OCI-LY1 (cell line): Measurements from ENCODE around the gene PDE9A.

Experiments used
- EZH2 ChIP-seq: fragments of 200-600 bp; sonication (generic), shearing (Covaris generic); IDR thresholded peaks from 2 replicates; pipeline ENCODE4 v1.8.0; 2017; ENCODE audit warnings: borderline replicate concordance, mixed run types, mild to moderate bottlenecking, antibody characterized with exemption, low read length, moderate library complexity, mixed read lengths
- TF ChIP-seq, protein P1 (sequence below): fragments of 200-600 bp; sonication (generic), shearing (Covaris generic); IDR thresholded peaks from 2 replicates; pipeline ENCODE4 v1.5.1; 2017; ENCODE audit warnings: mild to moderate bottlenecking, antibody characterized with exemption, low read length, moderate library complexity, mixed read lengths

- TF ChIP-seq, protein P1, sequence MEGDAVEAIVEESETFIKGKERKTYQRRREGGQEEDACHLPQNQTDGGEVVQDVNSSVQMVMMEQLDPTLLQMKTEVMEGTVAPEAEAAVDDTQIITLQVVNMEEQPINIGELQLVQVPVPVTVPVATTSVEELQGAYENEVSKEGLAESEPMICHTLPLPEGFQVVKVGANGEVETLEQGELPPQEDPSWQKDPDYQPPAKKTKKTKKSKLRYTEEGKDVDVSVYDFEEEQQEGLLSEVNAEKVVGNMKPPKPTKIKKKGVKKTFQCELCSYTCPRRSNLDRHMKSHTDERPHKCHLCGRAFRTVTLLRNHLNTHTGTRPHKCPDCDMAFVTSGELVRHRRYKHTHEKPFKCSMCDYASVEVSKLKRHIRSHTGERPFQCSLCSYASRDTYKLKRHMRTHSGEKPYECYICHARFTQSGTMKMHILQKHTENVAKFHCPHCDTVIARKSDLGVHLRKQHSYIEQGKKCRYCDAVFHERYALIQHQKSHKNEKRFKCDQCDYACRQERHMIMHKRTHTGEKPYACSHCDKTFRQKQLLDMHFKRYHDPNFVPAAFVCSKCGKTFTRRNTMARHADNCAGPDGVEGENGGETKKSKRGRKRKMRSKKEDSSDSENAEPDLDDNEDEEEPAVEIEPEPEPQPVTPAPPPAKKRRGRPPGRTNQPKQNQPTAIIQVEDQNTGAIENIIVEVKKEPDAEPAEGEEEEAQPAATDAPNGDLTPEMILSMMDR = no peak
- no peak for TF ChIP-seq EZH2
These were observed 26.1 kb downstream of the PDE9A start for GRCh38 chr21:42679319-42680057.
